GM12875 (cell line): Measurements from ENCODE around the gene MIR17HG.

Source experiments
- H3K4me3 ChIP-seq: one replicate; pipeline ENCODE4 v1.5.1; 2011; ENCODE audit warnings: low read depth, low read length, control low read depth
- TF ChIP-seq, protein P1 (sequence below): IDR thresholded peaks from 2 replicates; pipeline ENCODE4 v1.5.1; 2011; ENCODE audit warnings: low read depth, mild to moderate bottlenecking, control low read depth, inconsistent platforms, low read length, moderate library complexity, borderline replicate concordance; ENCODE audit not compliant: insufficient read depth

The MIR17HG gene

DNA sequence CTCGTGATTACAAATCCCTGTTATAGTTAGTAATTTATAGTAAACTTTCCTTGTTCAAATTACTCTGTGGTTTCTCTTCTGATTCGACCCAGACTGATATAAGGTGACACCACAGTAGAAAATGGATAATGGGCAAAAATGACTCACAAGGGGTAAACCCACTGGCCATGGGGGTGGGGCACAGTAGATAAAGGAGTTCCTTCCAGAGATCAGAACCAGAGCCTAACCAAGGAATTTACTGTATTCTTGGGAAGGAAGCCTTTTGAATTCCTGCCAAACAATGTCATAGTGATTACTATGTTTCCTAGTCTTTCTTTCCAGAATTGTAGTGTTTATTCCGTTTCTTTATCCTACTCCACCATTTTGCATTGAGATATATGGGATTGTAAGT lies 21.9 kb downstream of the MIR17HG start:
- H3K4me3 ChIP-seq = no peak overlapping the region
- TF ChIP-seq, protein P1, sequence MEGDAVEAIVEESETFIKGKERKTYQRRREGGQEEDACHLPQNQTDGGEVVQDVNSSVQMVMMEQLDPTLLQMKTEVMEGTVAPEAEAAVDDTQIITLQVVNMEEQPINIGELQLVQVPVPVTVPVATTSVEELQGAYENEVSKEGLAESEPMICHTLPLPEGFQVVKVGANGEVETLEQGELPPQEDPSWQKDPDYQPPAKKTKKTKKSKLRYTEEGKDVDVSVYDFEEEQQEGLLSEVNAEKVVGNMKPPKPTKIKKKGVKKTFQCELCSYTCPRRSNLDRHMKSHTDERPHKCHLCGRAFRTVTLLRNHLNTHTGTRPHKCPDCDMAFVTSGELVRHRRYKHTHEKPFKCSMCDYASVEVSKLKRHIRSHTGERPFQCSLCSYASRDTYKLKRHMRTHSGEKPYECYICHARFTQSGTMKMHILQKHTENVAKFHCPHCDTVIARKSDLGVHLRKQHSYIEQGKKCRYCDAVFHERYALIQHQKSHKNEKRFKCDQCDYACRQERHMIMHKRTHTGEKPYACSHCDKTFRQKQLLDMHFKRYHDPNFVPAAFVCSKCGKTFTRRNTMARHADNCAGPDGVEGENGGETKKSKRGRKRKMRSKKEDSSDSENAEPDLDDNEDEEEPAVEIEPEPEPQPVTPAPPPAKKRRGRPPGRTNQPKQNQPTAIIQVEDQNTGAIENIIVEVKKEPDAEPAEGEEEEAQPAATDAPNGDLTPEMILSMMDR = no peak

DNA sequence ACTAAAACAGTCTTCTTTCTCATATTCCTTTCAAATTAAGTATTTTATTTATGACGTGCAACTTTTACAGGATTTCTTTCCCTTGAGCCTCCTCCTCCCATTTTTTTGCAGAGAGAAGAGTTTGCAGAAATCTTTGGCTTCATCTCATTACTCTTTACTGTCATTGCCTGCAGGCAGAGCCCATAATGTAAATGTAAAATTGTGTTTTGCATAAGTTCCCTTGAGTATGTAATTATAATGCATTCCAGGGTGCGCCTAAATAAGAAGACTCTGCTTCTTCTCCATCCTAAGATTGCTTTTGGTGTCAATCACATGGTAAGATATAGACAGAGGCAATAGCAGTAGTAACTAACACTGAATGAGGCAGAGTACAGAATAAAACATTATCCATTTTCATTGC lies 23.0 kb downstream of the MIR17HG start:
- TF ChIP-seq, protein P1 = no peak
- no peak overlapping the region for H3K4me3 ChIP-seq

DNA sequence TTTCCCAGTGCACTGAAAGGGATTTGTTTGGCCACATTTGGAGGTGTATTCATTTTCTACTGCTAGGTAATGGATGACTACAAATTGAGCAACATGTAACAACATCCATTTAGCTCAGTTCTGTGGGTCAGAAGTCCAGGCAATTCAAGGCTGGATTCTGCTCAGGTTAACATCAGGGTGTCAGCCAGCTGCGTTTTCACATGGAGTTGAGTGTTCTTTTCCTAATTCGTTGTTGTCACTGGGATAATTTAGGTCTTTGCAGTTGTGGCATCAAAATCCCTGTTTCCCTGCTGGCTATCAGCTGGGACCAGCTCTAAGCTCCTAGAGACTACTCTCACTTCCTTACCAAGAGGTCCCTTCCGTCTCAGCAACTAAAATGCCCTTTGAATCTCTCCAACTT lies 25.4 kb downstream of the MIR17HG start:
- H3K4me3 ChIP-seq = no peak overlapping the region
- TF ChIP-seq, protein P1 = no peak

DNA sequence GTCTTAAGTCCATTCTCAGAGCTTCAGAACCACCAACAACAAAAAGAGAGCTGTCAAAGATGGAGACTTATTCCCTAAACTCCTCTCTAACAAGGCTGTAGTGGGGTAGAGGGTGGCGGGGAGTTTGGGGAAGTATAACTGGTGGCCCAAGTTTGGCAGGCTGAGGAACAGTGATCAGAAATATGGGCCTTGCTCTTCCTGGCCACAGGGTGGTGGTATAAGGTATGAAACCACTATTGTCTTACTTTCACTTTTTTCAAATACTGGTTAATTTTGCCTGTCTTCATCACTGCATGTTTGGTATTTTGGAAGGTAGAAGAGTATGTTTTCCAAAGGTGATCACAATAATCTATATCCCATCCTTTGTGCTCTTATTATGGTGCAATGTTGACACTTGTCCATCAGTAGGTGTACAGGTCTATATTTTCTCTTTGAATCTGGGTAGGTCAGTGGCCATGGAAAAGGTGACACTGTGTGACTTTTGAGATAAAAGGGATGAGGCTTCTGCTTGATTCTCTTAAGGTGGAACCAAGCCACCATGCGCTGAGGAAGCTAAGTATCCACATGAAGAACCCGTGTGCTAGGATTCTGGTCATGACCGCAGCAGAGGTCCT lies 27.7 kb downstream of the MIR17HG start:
- TF ChIP-seq, protein P1 = peak; percentile 64; the same call in 1 of the 2 replicates
- H3K4me3 ChIP-seq = no peak overlapping the region

DNA sequence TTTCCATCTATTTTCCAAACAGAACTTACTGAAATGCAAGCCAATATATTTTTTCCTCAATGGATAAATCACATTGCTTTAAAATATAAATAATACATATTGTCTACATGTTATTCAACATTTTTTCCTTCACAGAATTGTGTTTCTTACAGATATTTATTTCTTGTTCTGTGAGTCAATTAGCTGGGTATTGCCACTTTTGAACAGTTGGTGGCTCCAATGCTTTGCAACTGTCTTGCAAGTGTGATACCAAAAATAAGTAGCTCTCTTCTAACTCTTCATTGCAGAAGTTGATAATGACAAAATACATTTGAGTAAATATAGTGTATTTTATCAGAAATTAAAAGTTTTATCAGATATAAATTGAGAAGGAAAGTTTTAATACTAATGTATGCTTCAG lies 33.9 kb downstream of the MIR17HG start:
- no peak overlapping the region for H3K4me3 ChIP-seq
- TF ChIP-seq, protein P1 = no peak

DNA sequence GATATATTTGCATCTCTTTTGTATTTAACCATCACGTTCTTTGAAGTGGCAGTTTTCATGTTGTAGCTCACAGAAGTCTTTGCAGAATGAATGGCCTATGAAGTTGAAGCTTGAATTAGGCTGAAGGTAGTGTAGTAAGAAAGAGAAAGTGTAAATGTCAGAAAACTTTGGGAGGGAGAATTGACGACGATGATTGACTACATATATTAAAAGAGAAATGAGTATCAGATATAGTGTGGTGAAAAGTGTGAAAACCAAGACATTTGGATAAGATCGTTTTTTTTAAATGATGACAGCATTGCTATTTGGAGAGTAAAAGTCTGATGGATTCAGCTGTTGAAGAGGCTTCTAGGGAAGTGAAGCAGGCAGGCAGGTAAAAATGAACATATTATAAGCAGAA lies 36.3 kb downstream of the MIR17HG start:
- no peak overlapping the region for H3K4me3 ChIP-seq
- TF ChIP-seq, protein P1 = no peak

DNA sequence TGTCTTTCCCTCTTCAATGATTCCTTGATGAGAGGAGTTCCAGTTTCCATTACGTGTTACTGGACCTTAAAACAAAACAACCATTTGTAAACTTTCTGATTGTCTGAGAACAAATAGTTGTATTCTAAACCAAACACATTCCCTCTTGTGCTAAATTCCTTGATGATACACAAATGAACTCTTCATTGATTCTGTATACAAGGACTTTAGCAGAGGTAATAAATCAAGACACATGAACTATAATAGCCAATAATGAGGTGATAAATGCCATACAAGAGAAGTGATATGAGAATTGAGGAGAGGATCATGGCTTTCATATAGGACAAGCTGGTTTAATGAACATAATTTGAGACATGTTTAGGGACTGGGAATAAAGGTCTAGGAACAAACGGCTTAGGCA lies 37.4 kb downstream of the MIR17HG start:
- no peak overlapping the region for H3K4me3 ChIP-seq
- TF ChIP-seq, protein P1 = no peak
